Liver (tissue), 9 donors: ENCODE results near the gene PNMA8A. TPM values are rescaled to one million over a fixed set of nuclear protein-coding genes. Genes with fewer than 3 reads are reported as not detected.

Experiments used
- DNase-seq: peaks from one replicate; pipeline ENCODE4 v3.0.0-alpha.2; 2017; ENCODE audit warnings: low spot score
- H3K27ac ChIP-seq, 2 donors: one replicate each; pipeline ENCODE4 v1.7.0; 2013; ENCODE audit warnings: inconsistent platforms in 2 of 2, low read length in 2 of 2, control low read depth in 1 of 2, low read depth in 1 of 2, mild to moderate bottlenecking in 1 of 2
- H3K27me3 ChIP-seq, 4 donors: one replicate each; pipeline versions ENCODE4 v1.6.1 to v1.7.0; 2013; ENCODE audit warnings: low read length in 3 of 4, inconsistent platforms in 1 of 4, mild to moderate bottlenecking in 1 of 4, moderate library complexity in 1 of 4; ENCODE audit not compliant: control insufficient read depth in 4 of 4, insufficient read depth in 4 of 4
- H3K36me3 ChIP-seq, 4 donors: one replicate each; pipeline versions ENCODE4 v1.6.1 to v1.7.0; 2013; ENCODE audit warnings: low read length in 3 of 4, mild to moderate bottlenecking in 3 of 4, low read depth in 1 of 4, moderate library complexity in 1 of 4; ENCODE audit not compliant: control insufficient read depth in 4 of 4, insufficient read depth in 3 of 4
- H3K4me1 ChIP-seq, 4 donors: one replicate each; pipeline versions ENCODE4 v1.6.1 to v1.7.0; 2013; ENCODE audit warnings: low read length in 3 of 4, mild to moderate bottlenecking in 3 of 4, moderate library complexity in 1 of 4; ENCODE audit not compliant: control insufficient read depth in 4 of 4, insufficient read depth in 4 of 4
- H3K4me3 ChIP-seq, 3 donors: one replicate each; pipeline versions ENCODE4 v1.6.1 to v1.7.0; 2013; ENCODE audit warnings: low read length in 3 of 3, control low read depth in 1 of 3, low read depth in 1 of 3, mild to moderate bottlenecking in 1 of 3
- H3K9ac ChIP-seq, 2 donors: one replicate each; pipeline ENCODE4 v1.7.0; 2013; ENCODE audit warnings: low read length in 2 of 2, mild to moderate bottlenecking in 2 of 2, moderate library complexity in 2 of 2, control low read depth in 1 of 2, low read depth in 1 of 2
- H3K9me3 ChIP-seq, 4 donors: one replicate each; pipeline versions ENCODE4 v1.6.1 to v1.7.0; 2013; ENCODE audit warnings: low read length in 3 of 4; ENCODE audit not compliant: control insufficient read depth in 4 of 4
- ATF3 ChIP-seq: IDR thresholded peaks from 2 replicates; pipeline ENCODE4 v1.6.1; 2016; ENCODE audit warnings: antibody characterized with exemption
- CTCF ChIP-seq: fragments of 150-350 bp; IDR thresholded peaks from 2 replicates; pipeline ENCODE4 v1.5.1; 2017; ENCODE audit warnings: improper control_type of control experiment, low read depth, low read length; ENCODE audit not compliant: missing input control
- EGR1 ChIP-seq, 2 donors: IDR thresholded peaks; 2 replicates each; pipeline ENCODE4 v1.6.1; 2016 to 2018; ENCODE audit warnings: antibody characterized with exemption in 2 of 2, low read depth in 2 of 2
- FOXA1 ChIP-seq: IDR thresholded peaks from 2 replicates; pipeline ENCODE4 v1.6.1; 2016; ENCODE audit warnings: antibody characterized with exemption
- FOXA2 ChIP-seq: IDR thresholded peaks from 2 replicates; pipeline ENCODE4 v1.6.1; 2016; ENCODE audit warnings: antibody characterized with exemption
- GABPA ChIP-seq, 2 donors: IDR thresholded peaks in 1 of 2; conservative IDR thresholded peaks in 1 of 2; 2 replicates each; pipeline ENCODE4 v1.6.1; 2016; ENCODE audit warnings: antibody characterized with exemption in 2 of 2, mild to moderate bottlenecking in 1 of 2, moderate library complexity in 1 of 2
- HNF4A ChIP-seq, 2 donors: conservative IDR thresholded peaks; 2 replicates each; pipeline ENCODE4 v1.6.1; 2016; ENCODE audit warnings: antibody characterized with exemption in 2 of 2, mild to moderate bottlenecking in 2 of 2
- HNF4G ChIP-seq: IDR thresholded peaks from 2 replicates; pipeline ENCODE4 v1.6.1; 2016; ENCODE audit warnings: antibody characterized with exemption
- JUND ChIP-seq, 2 donors: IDR thresholded peaks; 2 replicates each; pipeline ENCODE4 v1.6.1; 2016; ENCODE audit warnings: antibody characterized with exemption in 2 of 2
- NR2F2 ChIP-seq: IDR thresholded peaks from 2 replicates; pipeline ENCODE4 v1.6.1; 2016; ENCODE audit warnings: antibody characterized with exemption
- RAD21 ChIP-seq, 2 donors: IDR thresholded peaks; 2 replicates each; pipeline ENCODE4 v1.6.1; 2016; ENCODE audit warnings: antibody characterized with exemption in 2 of 2, mild to moderate bottlenecking in 2 of 2
- RXRA ChIP-seq, 2 donors: IDR thresholded peaks; 2 replicates each; pipeline ENCODE4 v1.6.1; 2017 to 2018; ENCODE audit warnings: antibody characterized with exemption in 2 of 2, mild to moderate bottlenecking in 1 of 2
- SP1 ChIP-seq: IDR thresholded peaks from 2 replicates; pipeline ENCODE4 v1.6.1; 2018; ENCODE audit warnings: antibody characterized with exemption, mild to moderate bottlenecking
- TAF1 ChIP-seq: conservative IDR thresholded peaks from 2 replicates; pipeline ENCODE4 v1.6.1; 2016; ENCODE audit warnings: antibody characterized with exemption, mild to moderate bottlenecking
- YY1 ChIP-seq: IDR thresholded peaks from 2 replicates; pipeline ENCODE4 v1.6.1; 2016; ENCODE audit warnings: antibody characterized with exemption, mild to moderate bottlenecking
- WGBS: extraction: QIAGEN DNeasy Blood & Tissue Kit; methylation state at CpG from one replicate; pipeline ENCODE4 v1.1.7; 2013; 5-methylcytosine and 5-hydroxymethylcytosine counted together
- polyA plus RNA-seq, 2 donors: library from polyadenylated mRNA; stranded (reverse) in 1 of 2; unstranded in 1 of 2; fragments of 200-250 nt in 1 of 2; fragments of >200 nt in 1 of 2; fragmentation: Nextera tagmentation in 1 of 2; extraction: Ambion mirVana in 1 of 2; gene quantifications; one replicate each; pipeline versions ENCODE4 v1.2.1 to v1.2.3, GENCODE V29; 2013 to 2015
- total RNA-seq, 2 donors: library from RNA; depleted of rRNA; stranded (reverse); fragments of >200 nt; gene quantifications; one replicate each; pipeline ENCODE4 v1.2.3, GENCODE V29; 2014
- TF ChIP-seq, protein P1 (sequence below): IDR thresholded peaks from 2 replicates; pipeline ENCODE4 v1.6.1; 2016; ENCODE audit warnings: antibody characterized with exemption
- TF ChIP-seq, protein P2 (sequence below): IDR thresholded peaks from 2 replicates; pipeline ENCODE4 v1.6.1; 2016; ENCODE audit warnings: antibody characterized with exemption, mild to moderate bottlenecking
- donor health status: healthy.
- donor health status: healthy.
- donor health status: healthy.
- donor health status: healthy.
- donor health status: healthy.

PNMA8A gene
- total and polyA plus RNA-seq, 4 donors = 0.17 to 0.93 (median 0.22) TPM; not detected in 1

GRCh38 chr19:46460981-46461380 is 10.4 kb downstream of the PNMA8A start:
- Histone ChIP-seq H3K9me3 (no peaks in the 10 kb centered on the region), H3K27me3 (peaks cover 0 to 3% (median 0%) of the 10 kb centered on the region in 4 donors), H3K27ac (no peak overlapping the region), H3K9ac (no peak overlapping the region), H3K36me3 (no peaks in the 10 kb centered on the region), H3K4me3 (no peak overlapping the region), H3K4me1 (no peaks in the 10 kb centered on the region)
- whole genome bisulfite sequencing = 85% methylated on average over 1 of the region's 1 CpG
- TF ChIP-seq RAD21 (IDR thresholded peaks at IDR 0.05) (no peak), HNF4A (conservative IDR thresholded peaks at IDR 0.05) (no peak), RXRA (IDR thresholded peaks at IDR 0.05) (no peak), GABPA (IDR thresholded peaks at IDR 0.05 in 1 of 2, conservative IDR thresholded peaks at IDR 0.05 in 1 of 2) (no peak), EGR1 (IDR thresholded peaks at IDR 0.05; ENCODE audit: low read depth in 2 of 2) (no peak), FOXA2 (no peak), ATF3 (no peak), NR2F2 (no peak), YY1 (no peak)
- DNase-seq = no peak

DNA sequence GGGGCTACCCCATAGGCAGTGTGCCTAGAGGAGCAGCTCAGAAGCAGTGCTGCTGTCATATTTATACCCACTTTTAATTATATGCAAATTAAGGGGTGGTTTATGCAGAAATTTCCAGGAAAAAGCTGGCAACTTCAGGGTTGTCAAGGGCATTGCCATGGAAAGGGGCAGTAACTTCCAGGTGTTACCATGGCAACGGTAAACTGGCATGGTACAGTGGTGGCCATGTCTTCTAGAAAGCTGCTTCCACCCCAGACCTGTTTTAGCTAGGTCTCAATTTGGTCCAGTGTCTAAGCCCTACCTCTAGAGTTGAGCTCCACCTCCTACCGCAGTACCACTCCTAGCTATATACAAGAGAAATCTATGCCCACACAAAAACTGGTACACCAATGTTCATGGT is 11.3 kb downstream of the PNMA8A start:
- Histone ChIP-seq H3K9me3 (no peaks in the 10 kb centered on the region), H3K4me1 (no peaks in the 10 kb centered on the region), H3K27ac (no peak overlapping the region), H3K36me3 (no peaks in the 10 kb centered on the region), H3K4me3 (no peak overlapping the region), H3K27me3 (peaks cover 0 to 3% (median 0%) of the 10 kb centered on the region in 4 donors), H3K9ac (no peak overlapping the region)
- DNase-seq = no peak
- TF ChIP-seq FOXA2 (no peak), NR2F2 (no peak), EGR1 (IDR thresholded peaks at IDR 0.05; ENCODE audit: low read depth in 2 of 2) (no peak), RAD21 (IDR thresholded peaks at IDR 0.05) (no peak), GABPA (IDR thresholded peaks at IDR 0.05 in 1 of 2, conservative IDR thresholded peaks at IDR 0.05 in 1 of 2) (no peak), YY1 (no peak), JUND (IDR thresholded peaks at IDR 0.05) (no peak), HNF4A (conservative IDR thresholded peaks at IDR 0.05) (no peak), ATF3 (no peak), RXRA (IDR thresholded peaks at IDR 0.05) (no peak), CTCF (no peak), FOXA1 (no peak), SP1 (no peak), TAF1 (no peak), HNF4G (no peak)
- TF ChIP-seq, protein P1, sequence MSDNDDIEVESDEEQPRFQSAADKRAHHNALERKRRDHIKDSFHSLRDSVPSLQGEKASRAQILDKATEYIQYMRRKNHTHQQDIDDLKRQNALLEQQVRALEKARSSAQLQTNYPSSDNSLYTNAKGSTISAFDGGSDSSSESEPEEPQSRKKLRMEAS = no peak
- TF ChIP-seq, protein P2, sequence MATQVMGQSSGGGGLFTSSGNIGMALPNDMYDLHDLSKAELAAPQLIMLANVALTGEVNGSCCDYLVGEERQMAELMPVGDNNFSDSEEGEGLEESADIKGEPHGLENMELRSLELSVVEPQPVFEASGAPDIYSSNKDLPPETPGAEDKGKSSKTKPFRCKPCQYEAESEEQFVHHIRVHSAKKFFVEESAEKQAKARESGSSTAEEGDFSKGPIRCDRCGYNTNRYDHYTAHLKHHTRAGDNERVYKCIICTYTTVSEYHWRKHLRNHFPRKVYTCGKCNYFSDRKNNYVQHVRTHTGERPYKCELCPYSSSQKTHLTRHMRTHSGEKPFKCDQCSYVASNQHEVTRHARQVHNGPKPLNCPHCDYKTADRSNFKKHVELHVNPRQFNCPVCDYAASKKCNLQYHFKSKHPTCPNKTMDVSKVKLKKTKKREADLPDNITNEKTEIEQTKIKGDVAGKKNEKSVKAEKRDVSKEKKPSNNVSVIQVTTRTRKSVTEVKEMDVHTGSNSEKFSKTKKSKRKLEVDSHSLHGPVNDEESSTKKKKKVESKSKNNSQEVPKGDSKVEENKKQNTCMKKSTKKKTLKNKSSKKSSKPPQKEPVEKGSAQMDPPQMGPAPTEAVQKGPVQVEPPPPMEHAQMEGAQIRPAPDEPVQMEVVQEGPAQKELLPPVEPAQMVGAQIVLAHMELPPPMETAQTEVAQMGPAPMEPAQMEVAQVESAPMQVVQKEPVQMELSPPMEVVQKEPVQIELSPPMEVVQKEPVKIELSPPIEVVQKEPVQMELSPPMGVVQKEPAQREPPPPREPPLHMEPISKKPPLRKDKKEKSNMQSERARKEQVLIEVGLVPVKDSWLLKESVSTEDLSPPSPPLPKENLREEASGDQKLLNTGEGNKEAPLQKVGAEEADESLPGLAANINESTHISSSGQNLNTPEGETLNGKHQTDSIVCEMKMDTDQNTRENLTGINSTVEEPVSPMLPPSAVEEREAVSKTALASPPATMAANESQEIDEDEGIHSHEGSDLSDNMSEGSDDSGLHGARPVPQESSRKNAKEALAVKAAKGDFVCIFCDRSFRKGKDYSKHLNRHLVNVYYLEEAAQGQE = no peak
- 71% methylated on average over 2 of the region's 2 CpGs for WGBS
